Stimulated activated CD4-positive, alpha-beta T cell treated with anti-CD3 and anti-CD28 coated beads, Interleukin-1b, Interleukin-23, amount 100 ng/mL, for 24 hours (primary cell): Measurements from ENCODE around the gene ALG14.
"Not testable (repeated sequence)": the region's sequence is repeated elsewhere in the genome, so short reads cannot be mapped to it uniquely, and the experiment has no call there.

Experiments
- DNase-seq, 4 experiments: peaks; one replicate each; pipeline ENCODE4 v3.0.0-alpha.2; 2020; ENCODE audit warnings: low read depth in 4 of 4, low spot score in 1 of 4

ALG14 gene

DNA sequence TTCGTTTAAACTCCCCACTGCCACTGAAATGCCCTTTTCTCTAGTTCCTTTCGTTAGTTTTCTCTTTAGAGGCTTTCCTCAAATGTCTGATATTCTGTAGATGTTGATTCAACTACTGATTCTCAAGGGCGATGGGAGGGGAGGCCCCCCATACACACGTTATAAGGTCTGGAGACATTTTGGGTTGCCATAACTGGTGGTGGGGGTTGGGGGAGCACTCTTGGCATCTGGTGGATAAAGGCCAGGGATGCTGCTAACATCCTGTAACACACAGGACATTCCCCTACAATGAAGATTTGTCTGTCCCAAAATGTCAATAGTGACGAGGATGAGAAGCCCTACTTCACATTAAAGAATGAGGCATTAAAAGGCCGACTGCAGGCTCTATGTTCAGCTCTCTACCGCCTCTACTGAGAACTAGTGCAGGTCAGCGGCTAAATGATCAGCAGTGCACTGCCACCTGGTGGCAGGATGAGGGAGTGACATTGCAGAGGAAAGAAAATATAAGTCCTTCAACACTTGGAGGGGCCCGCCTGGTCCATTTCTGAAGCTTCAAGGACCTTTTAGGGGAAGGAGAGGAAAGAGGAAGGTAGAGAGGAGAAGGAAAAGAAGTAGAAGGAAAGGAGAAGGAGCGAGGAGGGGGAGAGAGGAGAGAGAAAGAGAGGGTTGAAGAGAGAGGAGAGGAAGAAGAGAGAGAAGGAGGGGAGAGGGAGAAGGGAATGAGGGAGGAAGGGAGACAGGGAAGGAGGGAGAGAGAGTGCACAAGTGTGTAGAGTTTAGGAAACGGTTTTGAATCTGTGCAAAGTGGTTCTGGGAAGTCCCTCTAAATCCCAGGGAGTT lies 29.4 kb downstream of the ALG14 start:
- peak; percentile 53 to 62 (median 58) for DNase-seq

- no peak for DNase-seq
These were observed 30.5 kb downstream of the ALG14 start for GRCh38 chr1:95042286-95042685.

- DNase-seq, result no peak
These were observed 31.1 kb downstream of the ALG14 start for GRCh38 chr1:95041491-95042165.

DNA sequence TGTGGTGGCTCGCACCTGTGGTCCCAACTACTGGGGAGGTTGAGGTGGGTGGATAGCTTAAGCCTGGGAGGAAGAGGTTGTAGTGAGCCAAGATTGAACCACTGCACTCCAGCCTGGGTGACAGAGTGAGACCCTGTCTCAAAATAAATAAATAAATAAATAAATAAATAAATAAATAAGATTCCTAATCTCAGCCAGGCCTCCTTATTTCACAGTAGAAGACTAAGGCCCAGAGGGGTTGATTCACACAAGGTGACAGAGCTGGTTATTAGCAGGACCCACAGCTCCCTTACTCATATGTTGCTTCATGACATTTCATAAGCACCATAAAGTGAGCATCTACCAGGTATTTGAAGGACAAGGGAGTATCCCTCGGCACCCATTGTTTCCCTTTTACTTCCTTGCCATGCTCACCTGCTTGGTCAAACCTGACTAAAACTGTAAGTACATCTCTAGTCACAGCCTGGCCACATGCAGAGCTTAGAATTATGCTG lies 32.7 kb downstream of the ALG14 start:
- DNase-seq, result no peak

GRCh38 chr1:95039360-95040031 lies 33.3 kb downstream of the ALG14 start:
- no peak for DNase-seq

DNA sequence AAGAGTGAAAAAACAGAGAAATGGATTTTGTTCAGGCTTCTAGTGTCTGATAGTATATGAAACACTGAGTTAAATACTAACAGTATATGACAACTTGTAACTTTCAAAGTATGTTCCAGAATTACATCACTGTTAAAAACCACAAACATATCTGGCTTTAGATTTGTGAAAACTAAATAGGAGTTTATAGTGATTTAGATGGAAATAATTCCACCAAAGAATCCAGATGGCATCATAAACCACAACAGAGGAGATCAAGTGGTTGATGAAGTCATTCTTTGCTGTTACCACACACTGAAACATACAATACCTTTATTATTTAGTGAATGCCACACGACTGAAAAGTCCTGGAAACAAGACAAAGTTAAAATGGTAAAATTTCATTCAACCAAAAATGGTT lies 37.2 kb downstream of the ALG14 start:
- DNase-seq, result no peak

DNA sequence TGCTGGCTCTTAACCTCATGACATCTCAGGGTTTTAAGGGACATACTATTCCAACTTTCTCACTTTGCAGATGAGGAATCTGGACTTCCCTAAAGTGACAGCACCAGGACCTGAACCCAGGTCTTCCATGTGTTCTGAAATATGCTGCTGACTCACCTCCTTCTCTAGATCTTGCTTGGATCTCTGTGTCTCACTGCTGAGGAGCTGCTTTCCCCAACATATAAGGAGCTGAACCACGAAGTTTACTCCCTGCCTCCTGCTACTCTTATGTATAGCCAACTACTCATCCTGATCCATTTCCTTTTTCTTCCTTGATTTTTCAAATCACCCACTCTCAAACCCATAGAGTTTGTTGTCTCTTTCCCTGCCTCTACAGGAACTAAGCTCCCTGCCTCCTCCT lies 38.2 kb downstream of the ALG14 start:
- DNase-seq, result no peak

- no peak for DNase-seq
These were observed 38.9 kb downstream of the ALG14 start for GRCh38 chr1:95033843-95034242.

DNA sequence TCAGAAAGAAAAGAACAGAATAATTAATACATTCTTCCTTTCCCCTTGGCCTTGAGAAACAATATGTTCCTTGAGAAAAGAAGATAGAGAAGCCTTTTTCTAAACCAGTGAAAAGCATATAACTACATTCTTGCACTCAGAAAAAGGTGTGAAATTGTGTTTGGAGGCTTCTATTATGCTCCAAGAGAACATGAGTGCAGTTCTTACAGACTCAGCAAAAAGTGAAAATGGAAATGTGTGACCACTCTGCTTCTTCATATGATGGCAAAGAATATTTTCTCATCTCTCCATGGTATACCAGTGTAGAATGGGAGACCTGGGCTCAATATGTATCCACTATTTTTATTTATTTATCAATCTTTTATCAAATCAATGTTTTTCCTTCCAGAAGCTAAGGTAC lies 43.2 kb downstream of the ALG14 start:
- DNase-seq, result no peak

GRCh38 chr1:95028954-95029353 lies 43.8 kb downstream of the ALG14 start:
- no peak for DNase-seq

GRCh38 chr1:95027046-95027445 lies 45.7 kb downstream of the ALG14 start:
- no peak for DNase-seq

- no peak for DNase-seq
These were observed 49.2 kb downstream of the ALG14 start for GRCh38 chr1:95023399-95024043.

- no peak for DNase-seq
These were observed 50.2 kb downstream of the ALG14 start for GRCh38 chr1:95022644-95022926.

DNA sequence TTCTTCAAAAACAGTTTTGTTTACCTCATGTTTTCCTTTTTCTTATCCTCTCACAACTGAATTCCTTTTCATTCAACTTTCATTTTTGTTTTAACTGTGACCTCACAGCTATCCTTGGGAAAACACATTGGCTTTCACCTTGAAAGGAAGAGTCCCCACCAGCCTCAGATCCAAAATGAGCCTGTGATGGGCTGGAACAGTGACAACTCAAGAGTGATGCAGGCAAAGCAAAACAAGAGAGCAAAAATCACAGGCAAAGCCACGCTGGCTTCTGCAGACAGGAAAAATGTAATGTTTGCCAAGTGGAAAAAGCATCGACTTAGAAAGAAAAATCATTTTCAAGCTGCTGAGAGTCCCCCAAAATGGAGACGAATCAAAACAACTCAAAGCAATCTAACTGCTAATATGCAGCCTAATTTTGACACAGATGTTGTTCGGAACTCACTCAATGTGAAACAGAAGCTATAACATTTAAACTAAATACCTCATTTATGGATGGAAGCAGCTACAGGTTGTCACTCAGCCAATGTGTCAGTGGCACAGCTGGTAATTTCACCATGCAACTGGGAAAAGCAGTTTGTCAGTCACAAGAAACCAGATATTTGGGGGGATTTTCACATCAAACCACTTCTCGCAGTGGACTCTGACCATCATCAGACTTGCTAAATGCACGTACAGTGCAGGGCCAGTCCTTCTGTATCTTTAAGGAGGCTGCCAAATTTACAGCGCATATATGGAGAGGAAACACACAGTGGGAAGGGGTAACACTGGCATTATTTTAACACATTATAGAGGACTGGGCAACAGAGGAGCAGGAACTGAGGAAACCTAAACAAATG lies 50.7 kb downstream of the ALG14 start:
- no peak for DNase-seq

DNA sequence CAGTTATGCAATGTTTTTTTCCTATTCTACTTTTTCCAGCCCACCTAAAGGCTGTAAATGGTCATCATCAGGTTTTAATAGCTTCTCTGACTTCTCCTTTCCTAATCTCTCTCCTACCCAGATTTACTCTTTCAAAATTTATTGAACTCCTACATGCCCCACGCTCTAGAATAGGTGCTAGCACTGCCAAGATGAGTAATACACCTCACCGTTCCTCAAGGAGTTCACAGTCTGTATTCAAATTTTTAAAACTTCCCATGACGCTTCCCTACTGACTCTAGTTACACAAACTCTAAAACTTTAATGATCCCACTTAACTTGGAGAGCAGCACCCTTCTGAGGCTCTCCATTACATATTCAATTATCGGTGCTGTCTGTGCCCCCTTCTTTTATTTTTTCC lies 51.6 kb downstream of the ALG14 start:
- no peak for DNase-seq

- DNase-seq, result not testable (repeated sequence)
These were observed 53.3 kb downstream of the ALG14 start for GRCh38 chr1:95019466-95019865.

- no peak for DNase-seq
These were observed 54.0 kb downstream of the ALG14 start for GRCh38 chr1:95018602-95019369.

- DNase-seq, result no peak
These were observed 55.0 kb downstream of the ALG14 start for GRCh38 chr1:95017775-95018174.

GRCh38 chr1:95015076-95015475 lies 57.7 kb downstream of the ALG14 start:
- DNase-seq, result no peak
